ENCODE measurements around the gene ZNF786. TPM values are rescaled to one million over a fixed set of nuclear protein-coding genes. Genes with fewer than 3 reads are reported as not detected.
A peak's percentile ranks its signal among the peaks of the same experiment; 100 is the strongest.

The ZNF786 gene
- total RNA-seq, 2 experiments from 2014 or later = 2.7 to 3.5 TPM

- Mint-ChIP-seq H3K4me3 (peak overlapping the region; percentile 34), H3K27ac (no peak overlapping the region), H3K36me3 (ENCODE audit: low read depth) (peaks cover 53% of the 10 kb centered on the region), H3K27me3 (no peaks in the 10 kb centered on the region), H3K9me3 (peaks cover 6% of the 10 kb centered on the region), H3K4me1 (ENCODE audit: low read depth) (peaks cover 13% of the 10 kb centered on the region)
- Histone ChIP-seq H3K4me3 (ENCODE audit: low read length) (no peak overlapping the region), H3K36me3 (ENCODE audit: insufficient read depth, low read length) (peaks cover 12% of the 10 kb centered on the region), H3K9me3 (ENCODE audit: control insufficient read depth in 1 of 2, insufficient read depth in 1 of 2, low read length in 2 of 2) (peaks cover 5 to 14% of the 10 kb centered on the region in 2 experiments), H3K27me3 (ENCODE audit: control insufficient read depth in 1 of 2, insufficient read depth in 2 of 2, low read length in 2 of 2) (no peaks in the 10 kb centered on the region), H3K27ac (ENCODE audit: low read depth in 1 of 2, low read length in 2 of 2) (no peak overlapping the region), H3K4me1 (ENCODE audit: insufficient read depth, low read length) (peaks cover 7% of the 10 kb centered on the region)
- no peak for DNase-seq
- CTCF ChIA-PET = no interaction called here
- no peak for ATAC-seq (ENCODE audit: poor library complexity)
- no peak for TF ChIP-seq CTCF (IDR thresholded peaks at IDR 0.05)
- intact Hi-C loops (cut with DNase I, micrococcal nuclease) = no loop called here
- POLR2A ChIA-PET = no interaction called here
Measured at GRCh38 chr7:149130572-149131198, 40.2 kb upstream of the ZNF786 start.

- Mint-ChIP-seq H3K4me1 (ENCODE audit: low read depth) (peaks cover 24% of the 10 kb centered on the region), H3K36me3 (ENCODE audit: low read depth) (peaks cover 50% of the 10 kb centered on the region), H3K27me3 (no peaks in the 10 kb centered on the region), H3K27ac (peak overlapping the region; percentile 96), H3K9me3 (peaks cover 6% of the 10 kb centered on the region), H3K4me3 (peak overlapping the region; percentile 100)
- Histone ChIP-seq H3K4me1 (ENCODE audit: insufficient read depth, low read length) (peaks cover 12% of the 10 kb centered on the region), H3K36me3 (ENCODE audit: insufficient read depth, low read length) (peaks cover 12% of the 10 kb centered on the region), H3K4me3 (ENCODE audit: low read length) (peak overlapping the region; percentile 100), H3K27ac (ENCODE audit: low read depth in 1 of 2, low read length in 2 of 2) (peak overlapping the region; percentile 79 to 80), H3K27me3 (ENCODE audit: control insufficient read depth in 1 of 2, insufficient read depth in 2 of 2, low read length in 2 of 2) (no peaks in the 10 kb centered on the region), H3K9me3 (ENCODE audit: control insufficient read depth in 1 of 2, insufficient read depth in 1 of 2, low read length in 2 of 2) (peaks cover 5 to 14% of the 10 kb centered on the region in 2 experiments)
- ChIA-PET POLR2A (interaction anchor here (0.7 to 4.4 kb wide), 9 partner anchors 17 to 334 kb away, joined by 3 to 108 read pairs (median 8); partner anchors contain the start of genes PDIA4, ZNF282, ZNF398 and ZNF777), CTCF (interaction anchor here (1.4 to 6.1 kb wide), 5 partner anchors 19 to 135 kb away, joined by 3 to 67 read pairs (median 8); partner anchors contain the start of genes PDIA4, ZNF398 and ZNF783)
- no peak for TF ChIP-seq CTCF (IDR thresholded peaks at IDR 0.05)
- ATAC-seq (ENCODE audit: poor library complexity) (peak; percentile 30), DNase-seq (peak in 13 of 14 experiments; percentile 21 to 71 (median 45))
- intact Hi-C loops (cut with DNase I, micrococcal nuclease) = loop anchor here (1.0 to 10.0 kb wide), 7 partner anchors 21 to 432 kb away; partner anchors contain the start of genes ZNF398 (in 2 of the 2), CUL1 (in 1 of the 2), EZH2 (in 1 of the 2) and ZNF212 (in 1 of the 2)
Measured at GRCh38 chr7:149126662-149127266, 36.2 kb upstream of the ZNF786 start.

GRCh38 chr7:149125863-149126661, 35.5 kb upstream of the ZNF786 start, which contains the start of gene ZNF425:
Gene ZNF425, minus strand, starts transcription at chr7:149126324. Its CDS starts 111 bp downstream, at chr7:149126213.
- Histone ChIP-seq H3K4me3 (ENCODE audit: low read length) (peak within 1 kb of the TSS; percentile 100), H3K4me1 (ENCODE audit: insufficient read depth, low read length) (peaks cover 12% of the 10 kb centered on the region), H3K27me3 (ENCODE audit: control insufficient read depth in 1 of 2, insufficient read depth in 2 of 2, low read length in 2 of 2) (no peaks in the 10 kb centered on the region), H3K9me3 (ENCODE audit: control insufficient read depth in 1 of 2, insufficient read depth in 1 of 2, low read length in 2 of 2) (peaks cover under 1 to 9% of the 10 kb centered on the region in 2 experiments), H3K27ac (ENCODE audit: low read depth in 1 of 2, low read length in 2 of 2) (peak within 1 kb of the TSS; percentile 79 to 80), H3K36me3 (ENCODE audit: insufficient read depth, low read length) (peaks cover 6% of the 10 kb centered on the region)
- intact Hi-C loops (cut with DNase I, micrococcal nuclease) = loop anchor here (1.0 to 10.0 kb wide), 8 partner anchors 21 to 431 kb away; partner anchors contain the start of genes ZNF398 (in 2 of the 2), CUL1 (in 1 of the 2), EZH2 (in 1 of the 2) and ZNF212 (in 1 of the 2)
- ATAC-seq (ENCODE audit: poor library complexity) = peak; percentile 83
- Mint-ChIP-seq H3K9me3 (peaks cover 6% of the 10 kb centered on the region), H3K27me3 (no peaks in the 10 kb centered on the region), H3K27ac (peak within 1 kb of the TSS; percentile 96), H3K4me3 (peak within 1 kb of the TSS; percentile 100), H3K4me1 (ENCODE audit: low read depth) (peaks cover 24% of the 10 kb centered on the region), H3K36me3 (ENCODE audit: low read depth) (peaks cover 43% of the 10 kb centered on the region)
- DNase-seq = peak; percentile 87 to 96 (median 93)
- ChIA-PET CTCF (interaction anchor here (0.6 to 6.1 kb wide), 6 partner anchors 9 to 136 kb away, joined by 3 to 67 read pairs (median 6); partner anchors contain the start of genes PDIA4, ZNF398 and ZNF783), POLR2A (interaction anchor here (0.7 to 4.4 kb wide), 10 partner anchors 18 to 334 kb away, joined by 3 to 108 read pairs (median 7); partner anchors contain the start of genes PDIA4, ZNF282, ZNF398 and ZNF777)
- peak; percentile 94 for TF ChIP-seq CTCF (IDR thresholded peaks at IDR 0.05)

Measured in CD4-positive, alpha-beta T cell (primary cell).